DLD1 (cell line): ENCODE results near the gene KLHL41.
"Not testable (repeated sequence)": the region's sequence is repeated elsewhere in the genome, so short reads cannot be mapped to it uniquely, and the experiment has no call there.

Experiments used
- in situ Hi-C: cut with HindIII; loops from 2 replicates; pipeline ENCODE4 v1.10.0; 2017; ENCODE audit warnings: low sequenced_read_pairs

Gene KLHL41

GRCh38 chr2:169572189-169572588, 62.7 kb downstream of the KLHL41 start:
- in situ Hi-C loops, result no loop called here

- in situ Hi-C loops, result no loop called here
Observed at GRCh38 chr2:169572821-169573159, 63.3 kb downstream of the KLHL41 start.

GRCh38 chr2:169573160-169573973, 63.9 kb downstream of the KLHL41 start, which contains the start of gene FASTKD1:
Gene FASTKD1 (minus strand): TSS chr2:169573865. CDS start chr2:169572029, 1,836 bp downstream.
- in situ Hi-C loops, result no loop called here

GRCh38 chr2:169573974-169574299, 64.4 kb downstream of the KLHL41 start:
- in situ Hi-C loops, result no loop called here

- in situ Hi-C loops, result not testable (repeated sequence)
Observed at GRCh38 chr2:169574539-169574938, 65.0 kb downstream of the KLHL41 start.

GRCh38 chr2:169575264-169575663, 65.8 kb downstream of the KLHL41 start:
- in situ Hi-C loops, result not testable (repeated sequence)
